ENCODE data around the gene URM1.

DNA sequence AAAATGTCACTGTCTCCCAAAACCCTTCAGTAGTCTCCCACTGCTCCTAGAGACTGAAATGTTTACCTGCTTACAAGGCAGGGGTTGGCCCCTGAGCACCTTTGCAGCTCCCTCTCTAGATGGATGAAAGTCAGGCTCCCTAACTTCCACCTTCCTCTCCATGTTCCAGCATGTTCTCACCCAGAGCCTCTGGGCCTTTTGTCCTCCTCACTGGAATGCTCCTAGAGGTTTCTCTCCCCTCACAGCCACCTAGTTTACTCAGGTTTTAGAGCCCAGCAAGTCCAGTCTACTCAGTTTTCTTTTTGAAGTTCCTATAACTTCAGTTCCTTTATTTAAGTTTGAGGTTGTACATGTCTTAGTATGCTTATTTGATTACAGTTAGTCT is 815 bp upstream of the URM1 start:
- TF ChIP-seq, protein P1, sequence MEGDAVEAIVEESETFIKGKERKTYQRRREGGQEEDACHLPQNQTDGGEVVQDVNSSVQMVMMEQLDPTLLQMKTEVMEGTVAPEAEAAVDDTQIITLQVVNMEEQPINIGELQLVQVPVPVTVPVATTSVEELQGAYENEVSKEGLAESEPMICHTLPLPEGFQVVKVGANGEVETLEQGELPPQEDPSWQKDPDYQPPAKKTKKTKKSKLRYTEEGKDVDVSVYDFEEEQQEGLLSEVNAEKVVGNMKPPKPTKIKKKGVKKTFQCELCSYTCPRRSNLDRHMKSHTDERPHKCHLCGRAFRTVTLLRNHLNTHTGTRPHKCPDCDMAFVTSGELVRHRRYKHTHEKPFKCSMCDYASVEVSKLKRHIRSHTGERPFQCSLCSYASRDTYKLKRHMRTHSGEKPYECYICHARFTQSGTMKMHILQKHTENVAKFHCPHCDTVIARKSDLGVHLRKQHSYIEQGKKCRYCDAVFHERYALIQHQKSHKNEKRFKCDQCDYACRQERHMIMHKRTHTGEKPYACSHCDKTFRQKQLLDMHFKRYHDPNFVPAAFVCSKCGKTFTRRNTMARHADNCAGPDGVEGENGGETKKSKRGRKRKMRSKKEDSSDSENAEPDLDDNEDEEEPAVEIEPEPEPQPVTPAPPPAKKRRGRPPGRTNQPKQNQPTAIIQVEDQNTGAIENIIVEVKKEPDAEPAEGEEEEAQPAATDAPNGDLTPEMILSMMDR (IDR thresholded peaks at IDR 0.05): no peak
- TF ChIP-seq EZH2 (IDR thresholded peaks at IDR 0.05): no peak
- no peak for TF ChIP-seq EZH2phosphoT487 (IDR thresholded peaks at IDR 0.05)
